COR-L47 (cell line): ENCODE results near the gene MYH11.
"Not testable (repeated sequence)": the region's sequence is repeated elsewhere in the genome, so short reads cannot be mapped to it uniquely, and the experiment has no call there.

Experiments used
- DNase-seq: peaks from one replicate; lab custom pipeline; 2025; lab: John Stamatoyannopoulos, UW

MYH11 gene

GRCh38 chr16:15749985-15750384, 106.8 kb downstream of the MYH11 start:
- no peak for DNase-seq

DNA sequence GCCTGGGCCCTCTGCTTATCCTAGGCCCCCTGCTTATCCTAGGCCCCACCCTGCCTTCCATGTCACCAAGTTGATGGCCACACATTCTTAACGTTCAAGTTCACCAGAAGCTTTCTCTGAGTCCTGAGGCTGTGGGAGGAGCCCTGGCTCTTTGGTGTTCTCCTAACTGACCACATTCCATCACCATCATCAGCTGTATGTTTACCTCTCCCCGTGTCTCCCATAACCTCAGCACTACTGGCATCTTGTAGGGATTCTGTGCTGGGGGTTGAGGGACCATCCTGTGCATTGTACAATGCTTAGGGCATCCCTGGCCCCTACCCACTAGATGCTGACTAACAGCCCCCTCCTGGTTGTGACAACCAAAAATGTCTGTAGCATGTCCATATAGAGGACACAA, 107.5 kb downstream of the MYH11 start:
- DNase-seq: no peak

GRCh38 chr16:15748654-15749053, 108.2 kb downstream of the MYH11 start:
- DNase-seq: no peak

DNA sequence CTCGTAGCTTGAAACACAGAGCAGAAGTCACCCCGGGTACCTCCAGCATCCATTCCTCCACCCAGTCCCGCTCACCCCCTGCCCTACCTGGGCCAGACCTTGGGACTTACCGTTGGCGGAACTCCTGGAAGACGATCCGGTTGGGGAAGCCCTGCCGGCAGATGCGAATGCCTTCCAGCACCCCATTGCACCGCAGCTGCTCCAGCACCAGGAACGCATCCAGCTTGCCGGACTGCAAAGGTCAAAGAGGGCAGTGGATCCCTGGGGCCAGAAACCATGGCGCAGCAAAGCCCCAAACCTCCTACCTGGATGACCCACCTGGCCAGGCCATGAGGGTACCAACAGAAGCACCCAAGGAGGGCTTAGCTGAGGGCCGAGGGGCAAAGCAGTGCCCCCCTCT, 108.9 kb downstream of the MYH11 start:
- no peak for DNase-seq

DNA sequence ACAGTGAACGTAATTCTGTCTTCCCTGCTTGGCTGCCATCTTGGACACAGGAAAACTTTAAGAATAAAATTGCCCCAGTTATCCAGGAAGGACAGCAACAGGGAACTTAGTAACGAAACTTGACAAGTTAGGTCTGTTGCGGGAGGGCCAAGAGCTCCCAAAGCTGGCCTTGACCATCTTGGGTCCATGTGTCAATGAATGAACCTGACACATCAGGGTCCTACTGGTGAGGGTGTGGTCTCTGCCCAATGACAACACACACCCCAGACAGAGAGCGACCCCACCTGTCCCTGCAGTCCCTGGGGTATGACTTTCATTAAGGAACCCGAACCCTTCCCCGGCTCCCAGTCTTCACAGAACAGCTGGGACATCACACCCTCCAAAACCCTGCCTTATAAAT, 110.5 kb downstream of the MYH11 start:
- DNase-seq: no peak

DNA sequence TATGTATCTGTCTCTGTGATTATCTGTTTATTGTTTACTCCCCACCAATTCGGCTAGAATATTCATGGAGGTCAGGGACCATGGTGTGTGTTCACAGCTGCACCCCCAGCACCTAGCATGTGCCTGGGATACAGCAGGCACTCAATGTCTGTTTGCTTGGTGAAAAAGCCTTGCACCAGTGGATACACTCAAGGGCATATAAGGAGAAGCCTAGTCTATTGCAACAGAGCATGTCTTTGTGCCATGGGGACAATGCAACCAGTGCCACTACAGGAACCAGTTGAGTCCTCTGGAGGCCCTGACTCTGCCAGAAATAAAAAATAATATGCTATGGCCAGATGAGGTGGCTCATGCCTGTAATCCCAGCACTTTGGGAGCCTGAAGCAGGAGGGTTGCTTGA, 113.2 kb downstream of the MYH11 start:
- no peak for DNase-seq

DNA sequence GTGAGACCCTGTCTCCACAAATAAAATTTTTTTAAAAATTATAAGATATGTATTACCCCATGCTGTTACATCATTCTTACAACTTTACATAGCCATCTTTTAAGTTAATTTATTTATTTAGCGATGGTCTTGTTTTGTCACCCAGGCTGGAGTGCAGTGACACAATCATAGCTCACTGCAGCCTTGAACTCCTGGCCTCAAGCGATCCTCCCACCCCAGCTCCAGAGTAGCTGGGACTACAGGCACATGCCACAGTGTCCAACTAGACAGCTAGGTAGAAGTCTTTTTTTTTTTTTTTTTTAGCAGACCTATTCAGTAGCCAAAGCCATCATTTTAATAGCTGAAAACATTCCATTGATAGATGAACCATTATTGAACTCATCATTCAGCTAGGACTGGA, 114.1 kb downstream of the MYH11 start:
- DNase-seq: no peak

DNA sequence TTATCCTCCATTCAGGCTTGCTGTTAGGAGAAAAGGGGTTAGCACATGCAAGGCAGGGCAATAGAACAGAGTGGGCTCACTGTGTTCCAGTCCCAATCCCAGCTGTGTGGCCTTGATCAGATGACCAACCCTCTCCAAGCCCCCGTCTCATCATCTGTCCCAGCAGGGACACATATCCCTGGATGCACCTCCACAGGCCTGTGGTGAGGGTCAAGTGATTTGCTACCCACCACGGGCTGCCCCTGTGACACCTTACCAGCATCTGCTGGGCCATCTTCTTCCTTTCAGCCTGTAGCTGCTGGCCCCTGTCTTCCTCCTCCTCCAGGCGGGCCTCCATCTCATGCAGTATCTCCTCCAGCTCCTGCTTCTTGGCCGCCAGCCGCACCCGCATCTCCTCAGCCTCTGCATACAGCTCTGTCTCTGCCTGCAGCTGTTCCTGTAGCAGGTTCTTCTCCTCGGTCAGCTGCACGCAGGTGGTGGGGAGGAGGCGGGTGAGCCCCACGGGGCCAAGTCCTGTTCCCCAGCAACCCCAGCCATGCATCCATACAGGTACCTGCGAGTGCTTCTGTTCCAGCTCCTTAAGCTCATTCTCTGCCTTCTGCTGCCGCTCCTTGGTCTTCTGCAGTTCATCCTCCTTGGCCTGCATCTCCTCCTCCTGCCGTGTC, 115.5 kb downstream of the MYH11 start:
- no peak for DNase-seq

GRCh38 chr16:15739950-15740349, 116.9 kb downstream of the MYH11 start:
- no peak for DNase-seq

GRCh38 chr16:15739464-15739863, 117.4 kb downstream of the MYH11 start:
- no peak for DNase-seq

- no peak for DNase-seq
Observed at GRCh38 chr16:15737140-15737644, 119.6 kb downstream of the MYH11 start.

DNA sequence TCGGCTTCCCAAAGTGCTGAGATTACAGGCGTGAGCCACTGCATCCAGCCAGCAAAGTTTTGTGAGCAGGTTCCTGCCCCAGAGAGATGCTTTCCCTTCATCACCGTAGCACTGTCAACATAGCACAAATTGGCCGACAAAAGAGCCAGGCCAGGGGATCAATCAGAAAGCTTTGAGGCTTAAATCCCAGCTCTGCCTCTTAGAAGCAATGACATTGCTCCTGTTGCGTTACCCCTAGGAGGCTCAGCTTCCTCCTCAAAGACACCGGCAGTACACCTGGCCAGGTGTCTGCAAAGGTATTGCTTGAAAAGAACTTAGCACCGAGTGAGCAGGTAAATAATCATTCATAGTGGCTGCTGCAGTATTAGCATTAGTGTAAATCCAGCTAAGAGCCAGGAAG, 120.3 kb downstream of the MYH11 start:
- no peak for DNase-seq

DNA sequence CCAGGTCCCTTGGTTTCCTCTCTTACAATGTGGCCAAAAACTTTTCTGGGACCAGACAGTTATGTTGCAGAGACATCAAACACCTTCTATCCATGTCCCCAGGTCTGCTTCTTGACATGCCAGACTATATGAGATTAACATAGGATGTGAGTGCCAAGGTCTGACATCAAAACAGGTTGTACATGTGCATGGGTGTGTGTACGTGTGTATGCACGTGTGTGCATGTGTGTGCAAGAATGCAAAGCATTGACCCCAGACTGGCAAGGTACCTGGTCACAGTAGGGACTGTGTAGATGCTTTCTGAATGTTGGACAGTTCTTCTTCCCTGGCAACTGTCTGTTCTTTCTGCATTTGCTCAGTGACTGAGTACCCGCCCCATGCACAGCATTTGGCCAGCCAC, 121.2 kb downstream of the MYH11 start:
- no peak for DNase-seq

DNA sequence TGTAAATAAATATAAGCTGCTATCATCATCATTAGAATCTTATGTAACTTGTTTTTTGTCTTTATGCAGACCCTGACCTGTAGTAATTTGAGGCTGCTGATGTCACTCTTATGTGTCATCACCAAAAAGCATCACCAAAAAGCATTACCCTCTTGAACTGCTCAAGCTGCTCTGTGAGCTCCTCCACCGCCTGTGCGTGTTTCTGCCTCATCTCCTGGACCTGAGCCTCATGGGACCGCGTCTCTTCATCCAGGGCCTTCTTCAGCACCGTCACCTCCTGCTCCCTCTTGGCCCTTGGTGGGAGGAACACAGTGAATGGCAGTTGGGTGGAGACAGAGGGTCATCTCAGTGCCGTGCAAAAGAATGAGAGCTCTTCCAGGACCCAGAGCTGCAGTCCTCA, 124.4 kb downstream of the MYH11 start:
- DNase-seq: no peak

DNA sequence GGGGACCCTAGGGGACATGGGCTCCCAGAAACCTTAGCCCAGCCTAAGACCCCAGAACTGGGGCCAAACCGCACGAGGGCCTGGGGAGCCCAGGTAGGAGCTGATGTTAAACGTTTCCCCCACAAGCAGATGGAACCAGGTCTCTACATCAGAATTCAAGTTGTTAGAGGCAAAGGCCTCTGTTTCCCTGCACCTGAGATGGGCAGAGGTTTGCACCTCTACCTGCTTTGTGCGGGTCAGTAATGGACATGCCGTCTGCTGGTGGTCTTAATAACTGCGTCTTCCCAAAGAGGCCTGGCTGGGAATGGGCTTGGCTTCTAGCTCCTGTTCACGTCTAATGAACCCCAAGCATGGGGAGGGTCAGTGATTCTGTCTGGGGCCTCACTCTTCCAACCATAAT, 127.7 kb downstream of the MYH11 start:
- DNase-seq: no peak

- DNase-seq: not testable (repeated sequence)
Observed at GRCh38 chr16:15727697-15728096, 129.1 kb downstream of the MYH11 start.

DNA sequence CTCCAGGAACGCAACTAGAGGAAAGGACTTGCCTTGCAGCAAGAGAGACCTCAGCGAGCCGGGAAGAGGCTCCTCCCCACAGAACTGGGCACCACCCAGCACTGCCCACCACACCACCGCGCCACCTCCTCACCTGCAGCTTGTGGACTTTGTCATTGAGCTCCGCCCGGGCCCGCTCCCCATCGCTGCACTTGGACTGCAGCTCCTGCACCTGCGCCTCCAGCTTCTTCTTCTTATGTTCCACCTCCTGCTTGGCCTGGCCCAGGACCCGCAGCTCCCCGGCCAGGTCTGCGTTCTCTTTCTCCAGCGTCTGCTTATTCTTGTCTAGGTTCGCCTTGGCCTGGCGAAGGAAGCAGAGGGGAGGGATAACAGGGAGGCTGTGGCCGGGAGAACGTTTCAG, 130.1 kb downstream of the MYH11 start:
- DNase-seq: no peak

DNA sequence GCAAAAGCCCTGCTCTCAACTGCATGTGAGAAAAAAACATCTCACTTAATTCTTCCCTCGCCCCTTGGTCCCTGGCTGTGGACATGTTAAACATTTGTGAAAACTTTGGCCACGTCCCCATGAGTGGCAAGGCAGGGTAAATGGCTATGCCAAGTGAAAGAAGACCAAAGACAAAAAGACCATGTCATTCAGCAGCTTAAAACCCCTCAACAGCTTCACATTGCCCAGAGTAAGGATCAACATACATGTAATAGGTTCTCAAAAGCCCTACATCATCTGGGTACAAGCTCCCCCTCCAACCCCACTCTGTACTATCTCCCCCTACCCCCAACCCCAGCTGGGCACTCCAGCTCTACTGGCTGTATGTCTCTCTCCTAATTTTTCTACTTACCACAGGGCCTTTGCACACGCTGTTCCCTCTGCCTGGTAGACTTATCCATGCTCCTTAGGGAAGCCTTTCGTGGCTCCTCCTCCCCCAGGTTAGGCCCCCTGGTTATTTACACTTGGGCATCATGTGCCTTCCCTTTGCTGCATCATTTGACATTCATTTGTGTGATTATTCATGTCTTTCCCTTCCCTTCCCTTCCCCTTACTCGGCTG, 131.1 kb downstream of the MYH11 start:
- no peak for DNase-seq

GRCh38 chr16:15723808-15724207, 133.0 kb downstream of the MYH11 start:
- DNase-seq: no peak

GRCh38 chr16:15721018-15721417, 135.8 kb downstream of the MYH11 start:
- no peak for DNase-seq

GRCh38 chr16:15716694-15717447, 140.0 kb downstream of the MYH11 start:
- DNase-seq: no peak

- DNase-seq: no peak
Observed at GRCh38 chr16:15715221-15715620, 141.6 kb downstream of the MYH11 start.
